Mucosa of rectum (tissue), 2 donors: ENCODE measurements around the gene RTTN.
"Not testable (repeated sequence)": the region's sequence is repeated elsewhere in the genome, so short reads cannot be mapped to it uniquely, and the experiment has no call there.

ENCODE experiments used
- H3K27ac ChIP-seq, 2 donors: one replicate each; pipeline ENCODE4 v1.7.0; 2013; ENCODE audit warnings: inconsistent platforms in 2 of 2, low read depth in 2 of 2, low read length in 2 of 2
- H3K27me3 ChIP-seq, 2 donors: one replicate each; pipeline ENCODE4 v1.7.0; 2013; ENCODE audit warnings: low read length in 2 of 2; ENCODE audit not compliant: control insufficient read depth in 2 of 2, insufficient read depth in 2 of 2
- H3K36me3 ChIP-seq, 2 donors: one replicate each; pipeline ENCODE4 v1.7.0; 2013; ENCODE audit warnings: low read length in 2 of 2; ENCODE audit not compliant: control insufficient read depth in 2 of 2, insufficient read depth in 2 of 2
- H3K4me1 ChIP-seq, 2 donors: one replicate each; pipeline ENCODE4 v1.7.0; 2013; ENCODE audit warnings: low read length in 2 of 2, mild to moderate bottlenecking in 1 of 2; ENCODE audit not compliant: control insufficient read depth in 2 of 2, insufficient read depth in 2 of 2
- H3K4me3 ChIP-seq, 2 donors: one replicate each; pipeline ENCODE4 v1.7.0; 2013; ENCODE audit warnings: low read length in 2 of 2
- H3K9ac ChIP-seq, 2 donors: one replicate each; pipeline ENCODE4 v1.7.0; 2013; ENCODE audit warnings: low read length in 2 of 2, low read depth in 1 of 2, mild to moderate bottlenecking in 1 of 2
- H3K9me3 ChIP-seq, 2 donors: one replicate each; pipeline ENCODE4 v1.7.0; 2013; ENCODE audit warnings: low read length in 2 of 2; ENCODE audit not compliant: control insufficient read depth in 2 of 2
- donor health status: healthy.
- donor health status: Normal muscosa, but diverticular disease.

The RTTN gene

DNA sequence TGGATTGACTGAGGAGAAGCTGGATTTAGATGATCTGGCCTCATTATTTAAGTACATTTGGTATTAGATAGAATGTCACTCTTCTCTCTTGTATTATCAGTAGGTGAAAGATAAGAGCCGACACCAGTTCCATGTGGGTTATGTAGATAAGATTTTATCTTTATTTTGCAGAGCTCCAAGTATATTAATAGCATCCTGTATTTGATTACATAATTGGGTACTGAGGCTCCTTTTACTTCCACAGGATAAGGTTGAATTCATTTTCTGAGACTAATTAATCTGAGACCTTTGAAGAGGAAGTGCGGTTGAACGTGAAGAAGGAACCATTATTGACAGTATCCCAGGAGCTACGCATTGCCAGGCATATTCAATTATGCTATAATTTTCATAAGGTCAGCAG lies 225.0 kb downstream of the RTTN start:
- no peak overlapping the region for H3K27ac ChIP-seq
- H3K36me3 ChIP-seq: no peaks in the 10 kb centered on the region
- no peaks in the 10 kb centered on the region for H3K27me3 ChIP-seq
- H3K4me1 ChIP-seq: no peaks in the 10 kb centered on the region
- H3K9me3 ChIP-seq: no peaks in the 10 kb centered on the region
- H3K9ac ChIP-seq: no peak overlapping the region
- no peak overlapping the region for H3K4me3 ChIP-seq

DNA sequence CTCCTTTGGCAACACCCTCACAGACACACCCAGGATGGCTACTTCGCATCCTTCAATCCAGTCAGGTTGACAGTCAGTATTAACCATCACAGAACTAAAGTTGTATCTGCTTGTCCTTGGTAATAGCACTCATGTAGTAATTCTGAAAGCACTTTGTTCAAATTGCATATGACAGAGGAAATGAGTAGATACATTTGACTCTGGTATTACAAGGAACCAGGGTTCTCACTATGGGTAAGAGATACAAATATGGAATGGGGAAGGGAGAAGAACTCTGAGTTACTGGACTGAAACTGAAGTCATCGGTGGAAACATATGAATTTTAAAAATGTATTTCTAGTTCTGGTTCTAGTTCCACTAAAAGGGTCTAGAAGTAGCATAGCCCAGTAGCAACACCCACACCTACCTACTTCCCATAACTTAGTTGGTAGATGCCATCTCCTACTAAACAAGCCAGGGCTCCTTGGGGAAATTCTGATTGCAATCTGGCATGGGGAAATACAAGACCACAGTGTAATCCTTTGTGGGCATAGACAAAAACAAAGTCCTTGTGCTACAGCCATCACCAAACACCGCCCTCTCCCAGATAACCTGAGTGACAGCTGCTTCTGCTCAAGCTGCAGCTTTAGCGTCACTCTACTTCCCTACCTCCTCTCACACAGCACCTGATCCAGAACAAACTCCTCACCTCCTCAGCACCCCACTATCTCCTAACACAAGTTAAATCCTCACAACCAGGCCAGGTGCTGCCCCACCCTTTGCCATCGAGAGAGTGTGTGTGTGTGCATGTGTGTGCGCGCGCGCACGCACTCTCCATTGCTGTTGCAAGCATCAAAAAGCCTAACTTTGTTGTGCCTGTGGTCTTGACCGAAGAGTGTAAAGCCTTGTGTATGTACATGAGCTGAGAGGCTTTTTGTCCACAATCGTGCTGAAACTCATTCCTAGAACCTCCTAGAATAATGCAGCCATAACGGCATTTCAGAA lies 226.5 kb downstream of the RTTN start:
- Histone ChIP-seq H3K27ac (no peak overlapping the region), H3K27me3 (no peaks in the 10 kb centered on the region), H3K9ac (no peak overlapping the region), H3K9me3 (no peaks in the 10 kb centered on the region), H3K4me1 (no peaks in the 10 kb centered on the region), H3K36me3 (no peaks in the 10 kb centered on the region), H3K4me3 (no peak overlapping the region)

DNA sequence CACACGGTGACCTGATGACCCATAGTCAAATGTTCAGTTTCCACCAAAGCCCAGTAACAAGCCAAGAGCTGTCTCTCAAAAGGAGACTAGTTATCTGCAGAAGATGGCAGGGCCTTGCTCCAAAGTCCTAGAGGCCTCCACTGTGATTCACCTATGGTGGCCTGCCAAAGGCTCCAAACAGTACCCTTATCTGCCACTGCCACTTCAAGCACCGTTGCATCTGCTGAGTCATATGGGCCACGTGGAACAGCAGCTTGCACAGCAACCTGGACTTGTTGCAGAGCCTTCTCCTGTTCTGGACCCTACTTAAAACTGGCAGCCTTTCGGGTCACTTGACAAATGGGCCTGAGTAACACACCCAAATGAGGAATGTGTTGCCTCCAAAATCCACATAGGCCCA lies 230.2 kb downstream of the RTTN start:
- H3K27me3 ChIP-seq, H3K4me1 ChIP-seq, H3K4me3 ChIP-seq, H3K27ac ChIP-seq, H3K9ac ChIP-seq, H3K9me3 ChIP-seq, H3K36me3 ChIP-seq: not testable (repeated sequence)

DNA sequence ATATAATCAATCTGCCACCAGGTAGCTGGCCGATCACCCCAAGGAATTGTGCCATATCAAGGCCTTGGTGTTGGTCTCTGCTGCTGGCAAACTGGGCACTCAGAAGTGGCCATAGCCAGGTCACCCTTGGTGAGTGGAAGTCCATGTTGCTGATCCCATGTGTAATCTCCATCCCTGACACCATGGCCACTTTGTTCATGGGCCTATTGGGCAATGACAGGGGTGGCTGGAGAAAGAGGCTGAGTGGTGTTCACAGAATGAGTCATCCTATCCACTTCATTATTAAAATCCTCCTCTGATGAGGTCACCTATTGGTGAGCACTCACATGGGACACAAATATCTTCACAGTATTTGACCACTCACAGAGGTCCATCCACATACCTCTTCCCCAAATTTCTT lies 231.1 kb downstream of the RTTN start:
- no peak overlapping the region for H3K4me3 ChIP-seq
- H3K27ac ChIP-seq: no peak overlapping the region
- H3K9ac ChIP-seq: no peak overlapping the region
- no peaks in the 10 kb centered on the region for H3K4me1 ChIP-seq
- no peaks in the 10 kb centered on the region for H3K36me3 ChIP-seq
- H3K27me3 ChIP-seq: no peaks in the 10 kb centered on the region
- no peaks in the 10 kb centered on the region for H3K9me3 ChIP-seq

DNA sequence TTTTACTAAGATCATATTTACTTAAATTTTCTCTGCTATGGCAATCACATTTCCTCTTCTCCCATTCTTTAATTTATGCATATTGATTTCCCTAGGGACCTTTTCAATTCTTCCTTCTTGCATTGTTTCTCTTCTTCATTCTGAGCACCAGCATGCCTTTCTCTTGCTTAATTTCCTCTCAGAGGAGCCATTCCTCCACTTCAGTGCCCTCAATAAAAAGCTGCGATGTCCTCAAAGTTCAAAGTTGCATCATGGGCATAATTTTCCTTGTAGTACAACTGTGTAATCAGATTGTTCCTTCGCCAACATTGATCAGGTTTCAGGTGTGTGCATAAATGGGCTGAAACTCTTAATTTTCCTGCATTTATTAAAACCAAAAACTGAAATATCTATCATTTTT lies 236.0 kb downstream of the RTTN start:
- Histone ChIP-seq H3K4me1 (no peaks in the 10 kb centered on the region), H3K27me3 (no peaks in the 10 kb centered on the region), H3K27ac (no peak overlapping the region), H3K9ac (no peak overlapping the region), H3K9me3 (no peaks in the 10 kb centered on the region), H3K4me3 (no peak overlapping the region), H3K36me3 (no peaks in the 10 kb centered on the region)

DNA sequence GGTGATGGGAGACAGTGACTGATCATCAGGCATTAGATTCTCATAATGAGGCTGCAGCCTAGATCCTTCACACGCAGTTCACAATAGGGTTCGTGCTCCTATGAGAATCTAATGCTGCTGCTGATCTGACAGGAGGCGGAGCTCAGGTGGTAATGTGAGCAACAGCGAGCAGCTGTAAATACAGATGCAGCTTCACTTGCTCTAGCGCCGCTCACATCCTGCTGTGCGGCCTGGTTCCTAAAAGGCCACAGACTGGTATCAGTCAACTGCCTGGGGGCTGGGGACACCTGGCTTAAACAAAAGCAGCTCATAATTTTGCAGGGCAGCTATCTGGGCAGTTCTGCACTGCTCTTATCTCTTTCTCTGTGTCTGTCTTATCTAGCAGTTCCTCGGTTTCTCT lies 237.4 kb downstream of the RTTN start:
- H3K27me3 ChIP-seq: no peaks in the 10 kb centered on the region
- H3K27ac ChIP-seq: no peak overlapping the region
- no peak overlapping the region for H3K9ac ChIP-seq
- H3K9me3 ChIP-seq: no peaks in the 10 kb centered on the region
- no peaks in the 10 kb centered on the region for H3K36me3 ChIP-seq
- no peak overlapping the region for H3K4me3 ChIP-seq
- no peaks in the 10 kb centered on the region for H3K4me1 ChIP-seq

DNA sequence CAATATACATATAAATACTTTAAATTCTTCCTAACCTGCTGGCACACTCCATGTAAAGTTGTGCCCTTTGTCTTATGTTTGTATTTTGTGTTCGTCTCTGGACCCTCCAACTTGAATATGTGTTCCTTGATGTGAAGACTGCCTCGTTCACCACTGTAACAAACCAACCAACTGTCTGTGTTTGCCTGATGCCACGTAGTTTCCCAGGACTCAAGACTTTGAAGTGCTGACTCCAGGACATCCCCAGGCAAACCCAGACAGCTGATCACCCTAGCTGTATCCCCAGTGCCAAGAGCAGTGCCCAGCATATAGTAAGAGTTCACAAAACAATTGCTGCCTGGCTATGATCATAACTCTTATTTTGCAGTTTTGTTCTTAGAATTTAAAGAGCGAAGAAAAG lies 242.3 kb downstream of the RTTN start:
- Histone ChIP-seq H3K9me3 (no peaks in the 10 kb centered on the region), H3K36me3 (no peaks in the 10 kb centered on the region), H3K27me3 (no peaks in the 10 kb centered on the region), H3K4me3 (no peak overlapping the region), H3K9ac (no peak overlapping the region), H3K27ac (no peak overlapping the region), H3K4me1 (no peaks in the 10 kb centered on the region)

DNA sequence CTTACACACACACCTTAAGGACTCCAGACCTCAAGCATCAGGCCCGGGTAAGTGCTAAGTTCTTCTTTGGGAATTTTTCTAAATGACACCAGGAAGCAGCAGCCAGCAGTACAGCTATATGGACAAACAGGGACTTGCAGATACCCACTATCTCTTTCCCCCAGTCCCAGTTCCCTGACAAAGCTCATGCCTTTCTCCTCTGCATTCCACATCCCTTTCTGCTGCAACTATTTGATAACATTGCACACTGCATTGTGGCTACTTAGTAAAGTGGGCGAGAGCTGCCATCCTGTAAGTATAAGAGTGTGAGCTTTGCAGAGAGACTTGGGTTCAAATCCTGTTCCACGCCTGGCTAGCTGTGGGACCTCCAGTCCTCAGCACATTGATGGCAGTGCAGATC lies 243.8 kb downstream of the RTTN start:
- H3K4me1 ChIP-seq: no peaks in the 10 kb centered on the region
- no peak overlapping the region for H3K27ac ChIP-seq
- H3K9ac ChIP-seq: no peak overlapping the region
- H3K9me3 ChIP-seq: no peaks in the 10 kb centered on the region
- no peak overlapping the region for H3K4me3 ChIP-seq
- H3K36me3 ChIP-seq: no peaks in the 10 kb centered on the region
- H3K27me3 ChIP-seq: no peaks in the 10 kb centered on the region

DNA sequence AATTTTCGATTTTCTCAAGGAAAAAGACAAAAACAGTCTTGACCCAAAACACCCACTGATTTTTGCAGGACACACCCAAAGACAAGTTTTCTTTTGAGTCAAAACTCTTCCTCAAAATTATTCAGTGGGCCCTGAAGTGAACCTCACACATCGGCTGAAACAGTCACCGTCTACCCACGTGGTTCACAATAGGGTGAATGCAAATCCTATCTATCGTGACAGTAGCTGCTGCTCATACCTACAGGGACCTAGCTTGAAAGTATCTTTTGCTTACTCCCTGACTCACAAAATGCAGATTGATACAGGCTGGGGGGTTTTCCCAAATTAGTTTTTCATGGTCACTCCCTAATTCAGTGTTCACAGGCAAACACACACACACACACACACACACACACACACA lies 247.1 kb downstream of the RTTN start:
- H3K27me3 ChIP-seq: no peaks in the 10 kb centered on the region
- H3K4me3 ChIP-seq: no peak overlapping the region
- H3K9me3 ChIP-seq: no peaks in the 10 kb centered on the region
- no peak overlapping the region for H3K27ac ChIP-seq
- no peak overlapping the region for H3K9ac ChIP-seq
- H3K4me1 ChIP-seq: no peaks in the 10 kb centered on the region
- H3K36me3 ChIP-seq: no peaks in the 10 kb centered on the region

DNA sequence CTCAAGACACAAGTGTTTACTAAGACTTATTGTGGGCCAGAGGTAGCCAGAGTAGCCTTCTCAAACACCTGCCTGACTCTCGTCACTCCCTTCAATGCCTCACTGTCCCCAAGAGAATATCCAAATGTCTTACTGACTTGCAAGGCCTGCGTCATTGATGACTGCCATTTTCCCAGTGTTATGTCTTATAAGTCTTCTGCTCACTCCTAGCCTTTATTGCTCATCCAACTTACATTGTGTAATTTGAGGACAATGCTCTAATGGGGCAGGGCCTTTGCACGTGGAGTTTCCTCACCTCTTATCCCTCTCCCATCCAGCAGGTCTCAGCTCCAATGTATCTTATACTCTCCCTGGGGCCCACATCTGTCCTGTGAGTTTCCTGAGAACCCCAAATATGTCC lies 247.7 kb downstream of the RTTN start:
- H3K27ac ChIP-seq: peak overlapping the region in 1 of 2 donors; percentile 23
- no peaks in the 10 kb centered on the region for H3K27me3 ChIP-seq
- H3K36me3 ChIP-seq: no peaks in the 10 kb centered on the region

More for the DNA sequence above, 247.7 kb downstream of the RTTN start:
- H3K9me3 ChIP-seq: no peaks in the 10 kb centered on the region
- H3K4me1 ChIP-seq: no peaks in the 10 kb centered on the region
- H3K4me3 ChIP-seq: no peak overlapping the region
- H3K9ac ChIP-seq: no peak overlapping the region
